Measurements from ENCODE around the gene N4BP2. TPM values are rescaled to one million over a fixed set of nuclear protein-coding genes. Genes with fewer than 3 reads are reported as not detected.

The N4BP2 gene
- total RNA-seq, 4 donors from 2014 or later, result 7.8 to 23.7 (median 10.3) TPM

DNA sequence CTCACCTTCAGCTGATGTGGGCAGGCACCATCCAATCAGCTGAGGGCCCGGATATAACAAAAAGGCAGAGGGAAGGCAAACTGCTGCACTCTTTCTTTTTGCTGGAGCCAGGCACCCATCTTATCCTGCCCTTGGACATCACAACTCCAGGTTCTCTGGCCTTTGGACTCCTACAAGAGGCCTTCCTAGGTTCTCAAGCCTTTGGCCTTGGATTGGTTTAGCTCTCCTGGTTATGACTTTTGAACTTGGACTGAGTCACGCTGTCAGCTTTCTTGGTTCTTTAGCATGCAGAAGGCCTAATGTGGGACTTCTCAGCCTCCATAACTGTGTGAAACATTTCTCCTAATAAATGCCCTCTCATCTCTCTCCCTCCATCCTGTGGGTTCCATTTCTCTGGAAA lies 23.0 kb upstream of the N4BP2 start:
- Histone ChIP-seq H3K9me3 (no peaks in the 10 kb centered on the region), H3K27me3 (no peaks in the 10 kb centered on the region), H3K36me3 (no peaks in the 10 kb centered on the region), H3K4me3 (no peak overlapping the region), H3K4me1 (no peaks in the 10 kb centered on the region), H3K27ac (no peak overlapping the region)
- DNase-seq (ENCODE audit: low spot score in 2 of 2), result no peak
- WGBS, result 81% methylated on average over 2 of the region's 2 CpGs
- TF ChIP-seq POLR2AphosphoS5 (IDR thresholded peaks at IDR 0.05) (no peak), POLR2A (IDR thresholded peaks at IDR 0.05) (no peak), EP300 (IDR thresholded peaks at IDR 0.05) (no peak)
- TF ChIP-seq, protein P1, sequence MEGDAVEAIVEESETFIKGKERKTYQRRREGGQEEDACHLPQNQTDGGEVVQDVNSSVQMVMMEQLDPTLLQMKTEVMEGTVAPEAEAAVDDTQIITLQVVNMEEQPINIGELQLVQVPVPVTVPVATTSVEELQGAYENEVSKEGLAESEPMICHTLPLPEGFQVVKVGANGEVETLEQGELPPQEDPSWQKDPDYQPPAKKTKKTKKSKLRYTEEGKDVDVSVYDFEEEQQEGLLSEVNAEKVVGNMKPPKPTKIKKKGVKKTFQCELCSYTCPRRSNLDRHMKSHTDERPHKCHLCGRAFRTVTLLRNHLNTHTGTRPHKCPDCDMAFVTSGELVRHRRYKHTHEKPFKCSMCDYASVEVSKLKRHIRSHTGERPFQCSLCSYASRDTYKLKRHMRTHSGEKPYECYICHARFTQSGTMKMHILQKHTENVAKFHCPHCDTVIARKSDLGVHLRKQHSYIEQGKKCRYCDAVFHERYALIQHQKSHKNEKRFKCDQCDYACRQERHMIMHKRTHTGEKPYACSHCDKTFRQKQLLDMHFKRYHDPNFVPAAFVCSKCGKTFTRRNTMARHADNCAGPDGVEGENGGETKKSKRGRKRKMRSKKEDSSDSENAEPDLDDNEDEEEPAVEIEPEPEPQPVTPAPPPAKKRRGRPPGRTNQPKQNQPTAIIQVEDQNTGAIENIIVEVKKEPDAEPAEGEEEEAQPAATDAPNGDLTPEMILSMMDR (IDR thresholded peaks at IDR 0.05), result no peak

DNA sequence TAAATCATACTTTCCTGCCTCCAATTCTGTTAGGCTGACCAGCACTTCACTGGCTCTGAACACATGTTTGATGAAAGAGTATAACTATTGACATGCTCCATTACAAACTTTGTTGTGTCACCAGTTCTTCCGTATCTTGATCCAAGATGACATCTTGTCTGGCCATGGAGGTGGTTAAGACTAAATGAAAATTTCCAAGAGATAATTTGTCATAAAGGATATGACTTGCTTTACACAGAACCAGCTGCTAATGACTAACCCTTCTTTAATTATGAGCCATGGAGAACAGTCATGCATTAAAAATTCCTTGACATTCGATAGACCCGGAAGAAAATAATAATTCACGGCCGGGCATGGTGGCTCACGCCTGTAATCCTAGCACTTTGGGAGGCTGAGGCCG lies 17.7 kb upstream of the N4BP2 start:
- H3K27me3 ChIP-seq, result no peaks in the 10 kb centered on the region
- H3K4me3 ChIP-seq, result no peak overlapping the region
- no peaks in the 10 kb centered on the region for H3K9me3 ChIP-seq
- no peaks in the 10 kb centered on the region for H3K36me3 ChIP-seq
- no peak overlapping the region for H3K27ac ChIP-seq
- DNase-seq (ENCODE audit: low spot score in 2 of 2), result no peak
- H3K4me1 ChIP-seq, result no peaks in the 10 kb centered on the region
- WGBS, result 69% methylated on average over 7 of the region's 7 CpGs
- TF ChIP-seq POLR2A (IDR thresholded peaks at IDR 0.05) (no peak), POLR2AphosphoS5 (IDR thresholded peaks at IDR 0.05) (no peak), EP300 (IDR thresholded peaks at IDR 0.05) (no peak)
- TF ChIP-seq, protein P1 (IDR thresholded peaks at IDR 0.05), result no peak

DNA sequence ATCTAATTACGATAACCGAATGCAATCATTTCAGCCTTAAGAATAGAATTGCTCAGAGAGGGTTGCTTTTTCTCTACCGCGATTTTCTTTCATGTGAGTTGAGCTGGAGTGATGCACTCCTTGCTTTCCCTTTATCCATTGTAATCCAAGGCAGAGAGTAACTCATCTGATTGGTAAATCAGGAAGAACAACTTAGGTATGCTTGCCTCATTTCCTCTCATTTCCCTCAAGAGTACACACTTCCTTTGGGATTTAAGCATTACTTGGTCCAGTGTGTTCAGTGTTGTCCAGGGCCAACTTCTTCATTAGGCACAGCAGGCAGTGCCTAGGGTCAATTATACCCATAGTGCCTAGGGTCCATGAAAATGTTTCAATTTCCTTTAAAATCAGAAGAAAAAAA lies 15.7 kb upstream of the N4BP2 start:
- H3K9me3 ChIP-seq, result no peaks in the 10 kb centered on the region
- H3K4me3 ChIP-seq, result no peak overlapping the region
- TF ChIP-seq POLR2AphosphoS5 (IDR thresholded peaks at IDR 0.05), result no peak
- TF ChIP-seq EP300 (IDR thresholded peaks at IDR 0.05), result no peak
- TF ChIP-seq, protein P1 (IDR thresholded peaks at IDR 0.05), result no peak
- no peak for TF ChIP-seq POLR2A (IDR thresholded peaks at IDR 0.05)
- H3K36me3 ChIP-seq, result no peaks in the 10 kb centered on the region
- 89% methylated on average over 4 of the region's 4 CpGs for WGBS
- no peaks in the 10 kb centered on the region for H3K27me3 ChIP-seq
- H3K27ac ChIP-seq, result no peak overlapping the region
- no peak for DNase-seq (ENCODE audit: low spot score in 2 of 2)
- no peaks in the 10 kb centered on the region for H3K4me1 ChIP-seq

DNA sequence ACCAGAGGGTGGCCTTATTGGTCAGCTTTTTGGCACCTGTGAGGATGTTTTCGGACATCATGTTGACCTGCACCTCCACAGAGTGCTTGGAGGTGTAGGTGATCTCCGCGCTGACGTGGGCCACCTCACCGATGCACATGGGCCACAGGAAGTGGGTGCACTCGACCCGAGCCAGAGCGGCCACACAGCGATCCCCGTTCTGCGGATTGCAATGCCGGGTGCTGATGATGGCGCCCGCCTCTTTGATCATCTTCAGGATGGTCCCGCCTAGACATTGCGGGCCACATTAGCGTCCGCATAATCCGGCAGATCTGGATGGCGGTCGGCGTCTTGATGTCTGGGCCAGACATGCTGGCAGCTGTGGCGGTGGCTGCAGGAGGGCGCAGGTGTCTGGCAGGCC lies 12.9 kb upstream of the N4BP2 start:
- no peaks in the 10 kb centered on the region for H3K36me3 ChIP-seq
- no peak for TF ChIP-seq POLR2A (IDR thresholded peaks at IDR 0.05)
- TF ChIP-seq EP300 (IDR thresholded peaks at IDR 0.05), result no peak
- TF ChIP-seq POLR2AphosphoS5 (IDR thresholded peaks at IDR 0.05), result no peak
- TF ChIP-seq, protein P1 (IDR thresholded peaks at IDR 0.05), result no peak
- 98% methylated on average over 15 of the region's 24 CpGs for WGBS
- H3K4me1 ChIP-seq, result no peaks in the 10 kb centered on the region
- DNase-seq (ENCODE audit: low spot score in 2 of 2), result no peak
- no peaks in the 10 kb centered on the region for H3K27me3 ChIP-seq
- H3K4me3 ChIP-seq, result no peak overlapping the region
- no peaks in the 10 kb centered on the region for H3K9me3 ChIP-seq
- no peak overlapping the region for H3K27ac ChIP-seq

DNA sequence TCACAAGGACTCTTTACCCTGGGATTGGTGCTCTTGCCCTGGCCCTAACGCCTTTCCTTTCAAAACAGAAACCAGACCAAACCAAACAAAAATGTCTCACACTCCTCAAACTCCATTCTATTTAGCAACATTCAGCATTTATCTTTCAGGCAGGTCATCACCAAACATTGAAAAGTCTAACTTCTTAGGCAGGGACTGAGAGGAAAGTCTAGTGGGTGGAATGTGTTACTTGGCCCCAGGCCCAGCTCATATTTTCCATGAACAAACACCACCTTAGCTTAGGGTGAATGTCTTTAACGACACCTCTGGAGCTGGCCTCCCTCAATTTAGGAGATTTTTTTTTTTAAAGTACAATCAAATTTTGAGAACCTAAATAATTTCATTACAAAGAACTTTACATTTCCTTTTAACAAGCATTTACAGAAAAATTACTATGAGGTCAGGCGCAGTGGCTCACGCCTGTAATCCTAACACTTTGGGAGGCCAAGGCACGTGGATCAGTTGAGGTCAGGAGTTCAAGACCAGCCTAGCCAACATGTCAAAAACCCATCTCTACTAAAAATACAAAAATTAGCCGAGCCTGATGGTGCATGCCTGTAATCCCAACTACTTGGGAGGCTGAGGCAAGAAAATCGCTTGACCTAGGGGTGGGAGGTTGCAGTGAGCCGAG lies 10.2 kb upstream of the N4BP2 start:
- Histone ChIP-seq H3K36me3 (no peaks in the 10 kb centered on the region), H3K27me3 (no peaks in the 10 kb centered on the region), H3K9me3 (no peaks in the 10 kb centered on the region), H3K4me3 (no peak overlapping the region), H3K4me1 (peaks cover 6% of the 10 kb centered on the region), H3K27ac (no peak overlapping the region)
- TF ChIP-seq EP300 (IDR thresholded peaks at IDR 0.05), result no peak
- TF ChIP-seq, protein P1 (IDR thresholded peaks at IDR 0.05), result no peak
- TF ChIP-seq POLR2AphosphoS5 (IDR thresholded peaks at IDR 0.05), result no peak
- TF ChIP-seq POLR2A (IDR thresholded peaks at IDR 0.05), result no peak
- DNase-seq (ENCODE audit: low spot score in 2 of 2), result no peak
- 76% methylated on average over 8 of the region's 8 CpGs for WGBS

Data from suprapubic skin (tissue), 4 donors.